GM21515 (cell line): ENCODE results near the gene TMEM259.

Experiments
- ATAC-seq: cut with Tn5 transposase; IDR thresholded peaks from one replicate; pipeline ENCODE4 v1.9.1; 2021; ENCODE audit not compliant: unreplicated experiment

The TMEM259 gene

DNA sequence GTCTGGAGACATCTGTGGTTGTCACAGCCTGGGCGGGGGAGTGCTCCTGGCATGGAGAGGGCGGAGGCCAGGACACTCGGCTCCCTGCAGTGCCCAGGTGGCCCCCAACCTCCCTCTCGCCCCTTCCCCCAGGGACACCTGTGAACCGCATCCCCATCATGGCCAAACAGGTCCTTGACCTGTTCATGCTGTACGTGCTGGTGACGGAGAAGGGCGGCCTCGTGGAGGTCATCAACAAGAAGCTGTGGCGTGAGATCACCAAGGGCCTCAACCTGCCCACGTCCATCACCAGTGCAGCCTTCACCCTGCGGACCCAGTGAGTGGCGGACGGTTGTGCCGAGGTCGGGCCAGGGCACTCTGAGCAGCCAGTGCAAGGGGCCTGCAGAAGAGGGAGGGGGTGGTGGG, 56.8 kb downstream of the TMEM259 start:
- no peak for ATAC-seq

DNA sequence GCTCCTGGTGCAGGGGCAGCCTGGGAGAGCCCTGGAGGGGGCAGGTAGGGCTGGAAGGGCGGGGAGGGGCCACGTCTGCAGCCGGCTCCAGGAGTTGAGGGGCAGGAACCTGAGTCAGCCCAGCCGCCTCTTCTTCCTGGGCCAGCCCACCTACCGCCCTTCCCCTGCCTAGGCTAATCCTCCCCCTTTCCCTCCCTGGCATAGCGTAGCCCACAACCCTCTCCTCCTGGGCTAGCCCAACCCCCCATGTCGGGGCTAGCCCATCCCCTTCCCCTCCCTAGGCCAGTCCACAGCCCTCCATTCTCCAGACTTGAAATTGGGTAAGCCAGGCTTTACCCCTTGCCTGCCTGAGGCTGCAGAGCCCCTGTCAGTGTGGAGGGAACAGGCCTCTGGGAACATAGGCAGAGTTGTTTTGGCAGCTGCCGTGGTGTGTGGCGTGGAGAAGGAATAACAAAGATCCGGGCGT, 57.4 kb downstream of the TMEM259 start:
- ATAC-seq = no peak

DNA sequence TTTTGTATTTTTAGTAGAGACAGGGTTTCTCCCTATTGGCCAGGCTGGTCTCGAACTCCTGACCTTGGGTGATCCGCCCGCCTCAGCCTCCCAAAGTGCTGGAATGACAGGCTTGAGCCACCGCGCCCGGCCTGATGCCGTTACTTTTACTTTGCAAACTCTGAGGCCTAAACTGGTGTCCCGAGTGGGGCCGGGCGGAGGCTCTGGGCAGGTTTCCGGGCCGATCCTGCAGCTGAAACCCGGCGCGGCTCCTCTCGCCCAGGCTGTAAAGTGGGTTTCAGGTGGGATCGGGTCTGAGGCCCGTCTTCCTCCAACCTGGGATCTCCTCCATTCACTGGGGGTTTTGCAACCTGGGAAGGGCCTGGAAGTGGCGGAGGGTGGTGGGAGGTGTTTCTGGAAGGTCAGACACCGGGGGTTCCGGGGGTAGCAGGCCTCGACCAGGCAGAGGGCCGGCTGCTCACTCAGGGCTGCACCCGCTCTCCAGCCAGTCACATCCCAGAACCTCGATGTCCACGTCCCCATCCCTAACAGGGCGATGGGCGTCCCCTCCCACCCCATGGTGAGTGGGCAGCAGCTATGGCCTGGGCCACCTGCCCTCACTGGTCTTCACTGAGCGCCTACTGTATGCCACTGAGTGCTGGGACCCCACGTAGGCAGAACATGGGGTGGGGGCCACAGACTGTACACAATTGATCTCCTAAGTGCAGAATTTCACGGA, 58.1 kb downstream of the TMEM259 start:
- no peak for ATAC-seq

DNA sequence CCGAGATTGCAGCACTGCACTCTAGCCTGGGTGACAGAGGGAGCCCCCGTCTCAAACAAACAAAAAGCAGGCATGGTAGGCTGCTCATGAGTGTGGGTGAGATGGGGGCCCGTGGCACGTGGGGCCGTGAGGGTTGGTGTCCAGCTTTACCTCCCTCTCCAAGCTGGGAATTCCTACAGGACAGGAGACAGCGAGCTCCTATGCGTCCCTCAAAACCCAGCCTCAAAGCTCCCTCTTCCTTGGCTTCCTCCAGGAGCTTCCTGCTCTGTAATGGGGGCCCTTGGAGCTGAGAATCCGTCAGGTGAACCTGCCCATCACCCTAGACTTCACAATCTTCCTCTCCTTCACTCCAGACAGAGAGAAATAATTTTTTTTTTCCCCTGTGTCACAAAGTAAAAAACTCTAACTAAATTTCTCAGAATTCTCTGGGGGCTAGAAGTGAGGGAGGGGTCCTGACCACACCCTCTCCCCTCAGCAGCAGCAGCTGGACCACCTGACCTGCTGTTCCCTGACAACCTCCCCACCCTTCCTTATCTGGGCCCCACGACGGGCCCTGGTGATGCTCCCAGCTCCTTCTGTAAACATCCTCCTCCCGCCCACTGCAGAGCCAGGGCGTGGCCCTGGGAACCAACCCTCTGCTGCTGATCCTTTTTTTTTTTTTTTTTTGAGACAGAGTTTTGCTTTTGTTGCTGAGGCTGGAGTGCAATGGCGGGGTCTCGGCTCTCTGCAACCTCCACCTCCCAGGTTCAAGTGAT, 58.9 kb downstream of the TMEM259 start:
- no peak for ATAC-seq

DNA sequence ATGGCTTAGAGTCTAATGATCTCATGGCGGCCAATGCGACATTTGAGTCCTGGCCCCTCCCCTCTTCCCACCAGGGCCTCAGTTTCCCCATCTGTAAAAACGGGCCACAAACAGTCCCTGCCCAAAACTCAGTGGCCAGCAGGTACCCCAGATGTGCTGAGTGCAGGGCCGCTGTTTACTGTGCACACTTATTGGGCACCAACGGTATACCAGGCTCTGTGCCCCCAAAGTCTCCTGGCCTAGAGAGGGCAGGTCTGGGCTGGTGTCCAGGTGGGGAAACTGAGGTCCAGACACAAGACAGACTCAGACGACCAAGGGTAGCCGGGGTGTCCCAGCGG, 60.4 kb downstream of the TMEM259 start:
- ATAC-seq = no peak

DNA sequence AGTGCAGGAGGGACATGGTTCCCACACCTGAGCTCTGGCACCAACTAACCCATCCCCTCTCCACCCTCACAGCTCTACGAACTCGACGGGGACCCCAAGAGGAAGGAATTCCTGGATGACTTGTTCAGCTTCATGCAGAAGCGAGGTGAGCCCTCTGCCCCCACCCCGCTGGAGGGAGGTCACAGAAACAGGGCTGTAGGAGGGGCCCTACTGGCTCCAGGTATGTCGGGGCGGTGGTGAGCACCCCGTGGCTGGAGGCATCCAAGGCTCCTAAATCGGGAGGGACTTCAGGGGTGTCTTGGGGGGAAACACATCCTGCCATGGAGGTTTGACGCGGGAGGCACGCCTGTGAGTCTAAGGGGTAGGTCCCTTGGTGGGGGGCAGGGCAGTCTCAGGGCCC, 60.9 kb downstream of the TMEM259 start:
- ATAC-seq = no peak
